ENCODE results near the gene EGFR. TPM values are rescaled to one million over a fixed set of nuclear protein-coding genes. Genes with fewer than 3 reads are reported as not detected.

EGFR gene
- total and polyA plus RNA-seq, 9 donors: 13.0 to 54.6 (median 41.7) TPM

- 95 to 100% (median 96%) methylated on average over 2 of the region's 2 CpGs for WGBS, 3 donors
These were observed 206.0 kb downstream of the EGFR start for GRCh38 chr7:55224810-55225209.

GRCh38 chr7:55230014-55230413 lies 211.2 kb downstream of the EGFR start:
- Histone ChIP-seq H3K4me1 (ENCODE audit: insufficient read depth) (peaks cover 2% of the 10 kb centered on the region), H3K27ac (no peak overlapping the region), H3K4me3 (no peak overlapping the region), H3K27me3 (no peaks in the 10 kb centered on the region), H3K9me3 (no peaks in the 10 kb centered on the region), H3K36me3 (no peaks in the 10 kb centered on the region)
- TF ChIP-seq EP300 (IDR thresholded peaks at IDR 0.05): no peak
- no peak for TF ChIP-seq CTCF (IDR thresholded peaks at IDR 0.05)
- no peak for TF ChIP-seq POLR2A (IDR thresholded peaks at IDR 0.05)
- DNase-seq: no peak
- intact Hi-C loops (cut with DNase I): no loop called here
- WGBS, 3 donors: 75 to 88% (median 75%) methylated on average over 1 of the region's 1 CpG

More at GRCh38 chr7:55224810-55225209, 206.0 kb downstream of the EGFR start:
- no peak for DNase-seq
- no peak overlapping the region for H3K4me3 ChIP-seq
- no peaks in the 10 kb centered on the region for H3K9me3 ChIP-seq
- no peaks in the 10 kb centered on the region for H3K4me1 ChIP-seq (ENCODE audit: insufficient read depth)
- TF ChIP-seq EP300 (IDR thresholded peaks at IDR 0.05): no peak
- TF ChIP-seq CTCF (IDR thresholded peaks at IDR 0.05): no peak
- TF ChIP-seq POLR2A (IDR thresholded peaks at IDR 0.05): no peak
- H3K27ac ChIP-seq: no peak overlapping the region
- no peaks in the 10 kb centered on the region for H3K36me3 ChIP-seq
- no peaks in the 10 kb centered on the region for H3K27me3 ChIP-seq
- intact Hi-C loops (cut with DNase I): no loop called here

- H3K4me3 ChIP-seq: no peak overlapping the region
- no peak overlapping the region for H3K27ac ChIP-seq
- peaks cover 4% of the 10 kb centered on the region for H3K4me1 ChIP-seq (ENCODE audit: insufficient read depth)
- no peaks in the 10 kb centered on the region for H3K9me3 ChIP-seq
- intact Hi-C loops (cut with DNase I): no loop called here
- H3K36me3 ChIP-seq: no peaks in the 10 kb centered on the region
- TF ChIP-seq CTCF (IDR thresholded peaks at IDR 0.05) (no peak), POLR2A (IDR thresholded peaks at IDR 0.05) (no peak), EP300 (IDR thresholded peaks at IDR 0.05) (no peak)
- WGBS, 3 donors: 85 to 92% (median 87%) methylated on average over 7 of the region's 7 CpGs
- H3K27me3 ChIP-seq: no peaks in the 10 kb centered on the region
- no peak for DNase-seq
These were observed 213.0 kb downstream of the EGFR start for GRCh38 chr7:55231736-55232280.

GRCh38 chr7:55233001-55233400 lies 214.2 kb downstream of the EGFR start:
- H3K4me3 ChIP-seq: no peak overlapping the region
- H3K36me3 ChIP-seq: no peaks in the 10 kb centered on the region
- DNase-seq: no peak
- WGBS, 3 donors: 94 to 97% (median 95%) methylated on average over 7 of the region's 7 CpGs
- TF ChIP-seq CTCF (IDR thresholded peaks at IDR 0.05) (no peak), EP300 (IDR thresholded peaks at IDR 0.05) (no peak), POLR2A (IDR thresholded peaks at IDR 0.05) (no peak)
- no peaks in the 10 kb centered on the region for H3K27me3 ChIP-seq
- H3K9me3 ChIP-seq: no peaks in the 10 kb centered on the region
- H3K27ac ChIP-seq: no peak overlapping the region
- intact Hi-C loops (cut with DNase I): no loop called here
- peaks cover 4% of the 10 kb centered on the region for H3K4me1 ChIP-seq (ENCODE audit: insufficient read depth)
